Measurements from ENCODE around the gene IL18RAP.

Gene IL18RAP

GRCh38 chr2:102422910-102423309, at the start of gene IL18RAP:
Gene IL18RAP (plus strand): TSS chr2:102423160. CDS start chr2:102423278, 118 bp downstream.
- no peak for DNase-seq

- no peak for DNase-seq
Observed at GRCh38 chr2:102376052-102376591, 46.8 kb upstream of the IL18RAP start.

- DNase-seq: no peak
Observed at GRCh38 chr2:102383722-102384121, 39.2 kb upstream of the IL18RAP start.

GRCh38 chr2:102385522-102385921, 37.4 kb upstream of the IL18RAP start:
- no peak for DNase-seq

- DNase-seq: no peak
Observed at GRCh38 chr2:102386004-102386403, 37.0 kb upstream of the IL18RAP start.

- no peak for DNase-seq
Observed at GRCh38 chr2:102386867-102387541, 36.0 kb upstream of the IL18RAP start.

GRCh38 chr2:102387763-102388546, 35.0 kb upstream of the IL18RAP start:
- no peak for DNase-seq

GRCh38 chr2:102391565-102391964, 31.4 kb upstream of the IL18RAP start:
- DNase-seq: peak in 1 of 2 donors; percentile 38

- DNase-seq: no peak
Observed at GRCh38 chr2:102392096-102392495, 30.9 kb upstream of the IL18RAP start.

GRCh38 chr2:102392942-102393341, 30.0 kb upstream of the IL18RAP start:
- DNase-seq: no peak

- no peak for DNase-seq
Observed at GRCh38 chr2:102396012-102396411, 26.9 kb upstream of the IL18RAP start.

GRCh38 chr2:102397209-102397608, 25.8 kb upstream of the IL18RAP start:
- DNase-seq: no peak

GRCh38 chr2:102399499-102400141, 23.3 kb upstream of the IL18RAP start:
- DNase-seq: no peak

- DNase-seq: no peak
Observed at GRCh38 chr2:102401456-102401855, 21.5 kb upstream of the IL18RAP start.

GRCh38 chr2:102401865-102402264, 21.1 kb upstream of the IL18RAP start:
- DNase-seq: no peak

GRCh38 chr2:102410952-102411351, 12.0 kb upstream of the IL18RAP start:
- no peak for DNase-seq

GRCh38 chr2:102412199-102412598, 10.8 kb upstream of the IL18RAP start:
- DNase-seq: no peak

- DNase-seq: no peak
Observed at GRCh38 chr2:102417946-102418345, 5.0 kb upstream of the IL18RAP start.

GRCh38 chr2:102418421-102418961, 4.5 kb upstream of the IL18RAP start:
- no peak for DNase-seq

- no peak for DNase-seq
Observed at GRCh38 chr2:102420290-102420689, 2.7 kb upstream of the IL18RAP start.

GRCh38 chr2:102421890-102422759, 835 bp upstream of the IL18RAP start:
- DNase-seq: no peak

GRCh38 chr2:102423368-102423767, 408 bp downstream of the IL18RAP start:
- no peak for DNase-seq
